ENCODE data around the gene SLC1A5.
A peak's percentile ranks its signal among the peaks of the same experiment; 100 is the strongest.
"Not testable (repeated sequence)": the region's sequence is repeated elsewhere in the genome, so short reads cannot be mapped to it uniquely, and the experiment has no call there.

SLC1A5 gene

GRCh38 chr19:46788262-46788967, at the start of gene SLC1A5:
Gene SLC1A5, minus strand, starts transcription at chr19:46788594. Its CDS starts 629 bp downstream, at chr19:46787965.
- Histone ChIP-seq H3K36me3 (ENCODE audit: control insufficient read depth, insufficient read depth, low read length, severe bottlenecking) (peaks cover 19% of the 10 kb centered on the region), H3K27me3 (replicated peaks; ENCODE audit: control insufficient read depth, insufficient read depth, low read length) (no peaks in the 10 kb centered on the region), H3K4me1 (ENCODE audit: control insufficient read depth, insufficient read depth, low read length) (peaks cover 31% of the 10 kb centered on the region), H3K9ac (ENCODE audit: low read length) (peak within 1 kb of the TSS; percentile 99), H3K9me3 (ENCODE audit: control insufficient read depth, low read length) (no peaks in the 10 kb centered on the region), H3K4me3 (ENCODE audit: low read length) (peak within 1 kb of the TSS; percentile 99)
- DNase-seq (ENCODE audit: low read depth) = peak; percentile 99

GRCh38 chr19:46838160-46838559, 49.8 kb upstream of the SLC1A5 start:
- no peak overlapping the region for H3K4me3 ChIP-seq (ENCODE audit: low read length)
- peaks cover 59% of the 10 kb centered on the region for H3K36me3 ChIP-seq (ENCODE audit: control insufficient read depth, insufficient read depth, low read length, severe bottlenecking)
- peaks cover 14% of the 10 kb centered on the region for H3K4me1 ChIP-seq (ENCODE audit: control insufficient read depth, insufficient read depth, low read length)
- H3K27me3 ChIP-seq (replicated peaks; ENCODE audit: control insufficient read depth, insufficient read depth, low read length) = no peaks in the 10 kb centered on the region
- no peaks in the 10 kb centered on the region for H3K9me3 ChIP-seq (ENCODE audit: control insufficient read depth, low read length)
- no peak for DNase-seq (ENCODE audit: low read depth)
- no peak overlapping the region for H3K9ac ChIP-seq (ENCODE audit: low read length)

GRCh38 chr19:46834984-46835383, 46.6 kb upstream of the SLC1A5 start:
- H3K4me1 ChIP-seq (ENCODE audit: control insufficient read depth, insufficient read depth, low read length) = no peaks in the 10 kb centered on the region
- H3K27me3 ChIP-seq (replicated peaks; ENCODE audit: control insufficient read depth, insufficient read depth, low read length) = no peaks in the 10 kb centered on the region
- no peak overlapping the region for H3K4me3 ChIP-seq (ENCODE audit: low read length)
- H3K9ac ChIP-seq (ENCODE audit: low read length) = no peak overlapping the region
- no peaks in the 10 kb centered on the region for H3K9me3 ChIP-seq (ENCODE audit: control insufficient read depth, low read length)
- no peak for DNase-seq (ENCODE audit: low read depth)
- peaks cover 39% of the 10 kb centered on the region for H3K36me3 ChIP-seq (ENCODE audit: control insufficient read depth, insufficient read depth, low read length, severe bottlenecking)

GRCh38 chr19:46834121-46834520, 45.7 kb upstream of the SLC1A5 start:
- DNase-seq (ENCODE audit: low read depth) = no peak
- Histone ChIP-seq H3K36me3 (ENCODE audit: control insufficient read depth, insufficient read depth, low read length, severe bottlenecking) (peaks cover 31% of the 10 kb centered on the region), H3K9me3 (ENCODE audit: control insufficient read depth, low read length) (no peaks in the 10 kb centered on the region), H3K4me3 (ENCODE audit: low read length) (no peak overlapping the region), H3K4me1 (ENCODE audit: control insufficient read depth, insufficient read depth, low read length) (no peaks in the 10 kb centered on the region), H3K9ac (ENCODE audit: low read length) (no peak overlapping the region), H3K27me3 (replicated peaks; ENCODE audit: control insufficient read depth, insufficient read depth, low read length) (no peaks in the 10 kb centered on the region)

- peaks cover 4% of the 10 kb centered on the region for H3K36me3 ChIP-seq (ENCODE audit: control insufficient read depth, insufficient read depth, low read length, severe bottlenecking)
- H3K9ac ChIP-seq (ENCODE audit: low read length) = no peak overlapping the region
- no peaks in the 10 kb centered on the region for H3K27me3 ChIP-seq (replicated peaks; ENCODE audit: control insufficient read depth, insufficient read depth, low read length)
- DNase-seq (ENCODE audit: low read depth) = no peak
- no peaks in the 10 kb centered on the region for H3K9me3 ChIP-seq (ENCODE audit: control insufficient read depth, low read length)
- no peaks in the 10 kb centered on the region for H3K4me1 ChIP-seq (ENCODE audit: control insufficient read depth, insufficient read depth, low read length)
- H3K4me3 ChIP-seq (ENCODE audit: low read length) = no peak overlapping the region
These were observed 42.5 kb upstream of the SLC1A5 start for GRCh38 chr19:46830864-46831263.

GRCh38 chr19:46828484-46828883, 40.1 kb upstream of the SLC1A5 start:
- H3K27me3 ChIP-seq (replicated peaks; ENCODE audit: control insufficient read depth, insufficient read depth, low read length) = no peaks in the 10 kb centered on the region
- no peak overlapping the region for H3K4me3 ChIP-seq (ENCODE audit: low read length)
- H3K4me1 ChIP-seq (ENCODE audit: control insufficient read depth, insufficient read depth, low read length) = no peaks in the 10 kb centered on the region
- DNase-seq (ENCODE audit: low read depth) = peak; percentile 29
- no peak overlapping the region for H3K9ac ChIP-seq (ENCODE audit: low read length)
- no peaks in the 10 kb centered on the region for H3K36me3 ChIP-seq (ENCODE audit: control insufficient read depth, insufficient read depth, low read length, severe bottlenecking)
- no peaks in the 10 kb centered on the region for H3K9me3 ChIP-seq (ENCODE audit: control insufficient read depth, low read length)

DNA sequence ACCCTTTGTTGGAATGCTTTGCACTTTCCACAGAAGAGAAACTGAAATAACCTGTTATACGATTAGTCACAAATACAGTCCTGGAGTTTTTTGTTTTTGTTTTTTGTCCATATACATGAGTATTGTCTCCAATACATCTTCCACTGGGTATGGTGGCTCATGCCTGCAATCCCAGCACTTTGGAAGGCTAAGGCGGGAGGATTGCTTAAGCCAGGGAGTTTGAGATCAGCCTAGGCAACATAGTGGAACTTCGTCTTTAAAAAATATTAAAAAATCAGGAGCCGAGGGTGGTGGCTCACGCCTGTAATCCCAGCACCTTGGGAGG, 37.3 kb upstream of the SLC1A5 start:
- Histone ChIP-seq H3K4me1 (ENCODE audit: control insufficient read depth, insufficient read depth, low read length) (no peaks in the 10 kb centered on the region), H3K36me3 (ENCODE audit: control insufficient read depth, insufficient read depth, low read length, severe bottlenecking) (no peaks in the 10 kb centered on the region), H3K27me3 (replicated peaks; ENCODE audit: control insufficient read depth, insufficient read depth, low read length) (no peaks in the 10 kb centered on the region), H3K4me3 (ENCODE audit: low read length) (no peak overlapping the region), H3K9ac (ENCODE audit: low read length) (no peak overlapping the region), H3K9me3 (ENCODE audit: control insufficient read depth, low read length) (no peaks in the 10 kb centered on the region)
- no peak for DNase-seq (ENCODE audit: low read depth)

DNA sequence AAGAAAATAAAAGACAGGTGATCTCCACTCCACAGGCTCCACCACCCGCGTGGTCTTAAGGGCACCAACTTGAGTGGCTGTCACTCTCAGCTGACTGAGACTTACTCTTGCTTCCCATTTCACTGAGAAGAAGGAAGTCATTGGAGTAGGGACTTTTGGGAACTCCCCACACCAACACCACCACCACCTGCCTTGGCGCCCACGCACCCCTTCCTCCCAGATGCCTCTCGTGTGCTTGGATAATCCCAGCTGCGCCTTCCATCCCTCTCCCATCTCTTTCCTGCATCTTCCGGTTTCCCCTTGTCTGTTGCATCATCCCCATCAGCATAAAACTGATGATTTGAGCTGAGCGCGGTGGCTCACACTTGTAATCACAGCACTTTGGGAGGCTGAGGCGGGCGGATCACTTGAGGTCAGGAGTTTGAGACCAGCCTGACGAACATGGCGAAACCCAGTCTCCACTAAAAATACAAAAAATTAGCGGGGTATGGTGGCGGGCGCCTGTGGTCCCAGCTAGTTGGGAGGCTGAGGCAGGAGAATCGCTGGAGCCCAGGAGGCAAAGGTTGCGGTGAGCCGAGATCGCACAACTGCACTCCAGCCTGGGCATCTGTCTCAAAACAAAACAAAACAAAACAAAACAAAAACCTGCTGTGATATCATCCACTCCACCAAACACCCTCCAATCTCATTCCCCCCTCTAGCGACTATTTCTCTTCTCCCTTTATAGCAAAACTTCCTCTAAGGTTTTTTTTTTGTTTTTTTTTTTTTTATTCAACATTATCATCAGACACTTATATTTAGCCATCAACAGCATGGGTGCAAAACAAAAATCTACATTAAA, 36.7 kb upstream of the SLC1A5 start:
- Histone ChIP-seq H3K36me3 (ENCODE audit: control insufficient read depth, insufficient read depth, low read length, severe bottlenecking) (no peaks in the 10 kb centered on the region), H3K9ac (ENCODE audit: low read length) (no peak overlapping the region), H3K27me3 (replicated peaks; ENCODE audit: control insufficient read depth, insufficient read depth, low read length) (no peaks in the 10 kb centered on the region), H3K9me3 (ENCODE audit: control insufficient read depth, low read length) (no peaks in the 10 kb centered on the region), H3K4me1 (ENCODE audit: control insufficient read depth, insufficient read depth, low read length) (no peaks in the 10 kb centered on the region), H3K4me3 (ENCODE audit: low read length) (no peak overlapping the region)
- peak; percentile 45 for DNase-seq (ENCODE audit: low read depth)

DNA sequence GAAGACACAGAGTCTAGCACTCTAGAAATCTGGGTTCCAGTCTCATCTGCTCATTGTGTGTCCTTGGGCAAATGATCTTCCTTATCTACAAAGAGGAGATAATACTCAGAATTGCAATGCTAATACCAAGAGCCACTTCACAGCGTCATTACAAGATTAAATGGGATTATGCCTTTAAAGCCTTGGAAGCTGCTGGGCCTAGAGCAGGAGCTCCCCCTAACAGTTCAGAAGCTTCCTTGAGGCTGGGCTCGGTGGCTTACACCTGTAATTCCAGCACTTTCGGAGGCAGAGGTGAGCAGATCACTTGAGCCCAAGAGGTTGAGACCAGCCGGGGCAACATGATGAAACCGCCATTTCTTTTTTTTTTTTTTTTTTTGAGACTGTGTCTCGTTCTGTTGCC, 34.7 kb upstream of the SLC1A5 start:
- DNase-seq (ENCODE audit: low read depth) = no peak
- Histone ChIP-seq H3K27me3 (replicated peaks; ENCODE audit: control insufficient read depth, insufficient read depth, low read length) (no peaks in the 10 kb centered on the region), H3K4me3 (ENCODE audit: low read length) (no peak overlapping the region), H3K9me3 (ENCODE audit: control insufficient read depth, low read length) (no peaks in the 10 kb centered on the region), H3K9ac (ENCODE audit: low read length) (no peak overlapping the region), H3K36me3 (ENCODE audit: control insufficient read depth, insufficient read depth, low read length, severe bottlenecking) (no peaks in the 10 kb centered on the region), H3K4me1 (ENCODE audit: control insufficient read depth, insufficient read depth, low read length) (no peaks in the 10 kb centered on the region)

- not testable (repeated sequence) for H3K4me3 ChIP-seq (ENCODE audit: low read length); DNase-seq (ENCODE audit: low read depth); H3K4me1 ChIP-seq (ENCODE audit: control insufficient read depth, insufficient read depth, low read length); H3K27me3 ChIP-seq (replicated peaks; ENCODE audit: control insufficient read depth, insufficient read depth, low read length); H3K36me3 ChIP-seq (ENCODE audit: control insufficient read depth, insufficient read depth, low read length, severe bottlenecking); H3K9ac ChIP-seq (ENCODE audit: low read length); H3K9me3 ChIP-seq (ENCODE audit: control insufficient read depth, low read length)
These were observed 34.0 kb upstream of the SLC1A5 start for GRCh38 chr19:46822410-46822787.

DNA sequence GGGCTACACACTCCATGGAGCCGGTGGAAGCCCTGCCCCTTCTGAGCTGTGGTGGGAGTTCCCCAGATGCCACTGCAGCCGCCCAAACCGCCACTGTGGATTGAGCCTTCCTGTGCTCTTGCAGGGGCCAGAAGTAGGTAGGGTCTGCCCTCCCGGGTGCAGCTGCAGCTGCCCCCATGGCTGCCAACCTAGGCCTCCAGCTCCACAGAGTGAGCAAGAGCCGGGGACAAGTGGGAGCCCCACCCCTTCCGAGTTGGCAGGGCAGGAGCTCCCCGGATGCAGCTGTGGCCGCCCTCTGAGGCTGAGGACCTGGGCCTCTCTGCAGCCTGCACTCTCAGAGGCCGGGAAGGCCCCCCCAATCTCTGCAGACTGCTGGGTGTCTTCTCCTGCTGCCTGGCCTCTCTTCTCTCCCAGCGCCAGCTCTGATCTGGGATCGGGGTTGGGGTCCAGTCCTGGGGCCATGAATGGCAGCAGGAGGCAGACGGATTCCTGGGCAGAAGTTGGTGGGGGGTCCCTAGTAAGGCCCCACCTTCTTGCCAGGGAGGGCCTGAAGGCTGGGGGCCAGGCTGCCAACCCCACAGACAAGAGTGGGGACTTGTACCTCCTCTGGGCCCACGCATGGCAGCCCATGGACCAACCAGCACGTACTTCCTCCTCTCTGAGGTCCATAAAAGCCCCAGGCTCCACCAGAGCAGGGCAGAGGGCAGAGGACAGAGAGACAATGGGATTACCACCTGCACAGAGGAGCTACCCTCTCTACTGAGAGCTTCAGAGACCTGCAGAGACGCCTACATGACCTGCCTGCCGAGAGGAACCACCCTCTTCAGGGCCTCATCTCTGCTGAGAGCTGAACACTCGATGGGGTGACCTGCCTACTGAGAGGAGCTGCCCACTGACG, 33.4 kb upstream of the SLC1A5 start:
- no peaks in the 10 kb centered on the region for H3K9me3 ChIP-seq (ENCODE audit: control insufficient read depth, low read length)
- no peaks in the 10 kb centered on the region for H3K36me3 ChIP-seq (ENCODE audit: control insufficient read depth, insufficient read depth, low read length, severe bottlenecking)
- DNase-seq (ENCODE audit: low read depth) = no peak
- H3K4me1 ChIP-seq (ENCODE audit: control insufficient read depth, insufficient read depth, low read length) = no peaks in the 10 kb centered on the region
- H3K9ac ChIP-seq (ENCODE audit: low read length) = no peak overlapping the region
- no peak overlapping the region for H3K4me3 ChIP-seq (ENCODE audit: low read length)
- no peaks in the 10 kb centered on the region for H3K27me3 ChIP-seq (replicated peaks; ENCODE audit: control insufficient read depth, insufficient read depth, low read length)

All from adipocyte (in vitro differentiated cells).